Globus pallidus (tissue), 1 donor: ENCODE measurements around the gene CARMIL3.
"Not testable (repeated sequence)": the region's sequence is repeated elsewhere in the genome, so short reads cannot be mapped to it uniquely, and the experiment has no call there.

Experiments
- DNase-seq: peaks from one replicate; pipeline ENCODE4 v3.0.0-alpha.2; 2015; ENCODE audit warnings: low spot score

Gene CARMIL3

DNA sequence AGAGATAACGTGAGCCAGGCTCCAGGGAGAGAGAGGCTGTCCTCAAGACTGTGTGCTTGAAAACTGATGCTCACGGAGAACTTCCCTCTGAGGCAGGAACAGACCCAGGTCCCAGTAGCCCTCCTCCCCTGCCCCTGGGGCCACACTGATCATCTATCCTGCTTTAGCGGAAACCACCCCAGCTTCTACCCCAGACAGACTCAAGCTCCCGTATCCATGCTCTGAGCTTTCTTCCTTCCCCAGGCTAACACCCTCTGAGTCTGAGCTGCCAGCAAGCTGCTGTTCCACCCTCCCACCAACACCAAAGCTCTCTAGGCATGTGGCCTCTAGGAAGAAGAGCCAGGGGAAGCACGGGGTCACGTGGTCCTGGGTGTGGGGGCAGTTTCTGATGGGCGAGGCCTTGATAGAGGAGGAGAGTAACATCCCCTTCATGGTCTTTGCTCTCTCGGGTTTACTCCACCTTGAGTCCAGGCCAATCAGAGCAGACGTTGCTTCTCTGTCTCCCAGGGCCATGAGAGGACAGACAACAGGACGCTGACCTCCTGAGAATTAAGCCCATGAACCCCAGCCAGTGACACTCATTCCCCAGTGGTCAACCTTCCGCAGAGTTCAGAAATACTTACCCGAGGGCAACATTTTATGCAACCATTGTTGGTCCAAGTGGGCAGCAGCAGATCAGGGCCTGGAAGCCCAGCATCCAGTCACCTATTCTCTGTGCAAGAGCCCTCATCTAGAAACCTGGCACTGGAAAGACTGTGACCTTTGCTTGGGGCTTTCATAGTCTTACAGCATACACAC, 43.7 kb downstream of the CARMIL3 start:
- no peak for DNase-seq

GRCh38 chr14:24096545-24097181, 44.9 kb downstream of the CARMIL3 start:
- DNase-seq = no peak

GRCh38 chr14:24098229-24098926, 46.6 kb downstream of the CARMIL3 start:
- no peak for DNase-seq

DNA sequence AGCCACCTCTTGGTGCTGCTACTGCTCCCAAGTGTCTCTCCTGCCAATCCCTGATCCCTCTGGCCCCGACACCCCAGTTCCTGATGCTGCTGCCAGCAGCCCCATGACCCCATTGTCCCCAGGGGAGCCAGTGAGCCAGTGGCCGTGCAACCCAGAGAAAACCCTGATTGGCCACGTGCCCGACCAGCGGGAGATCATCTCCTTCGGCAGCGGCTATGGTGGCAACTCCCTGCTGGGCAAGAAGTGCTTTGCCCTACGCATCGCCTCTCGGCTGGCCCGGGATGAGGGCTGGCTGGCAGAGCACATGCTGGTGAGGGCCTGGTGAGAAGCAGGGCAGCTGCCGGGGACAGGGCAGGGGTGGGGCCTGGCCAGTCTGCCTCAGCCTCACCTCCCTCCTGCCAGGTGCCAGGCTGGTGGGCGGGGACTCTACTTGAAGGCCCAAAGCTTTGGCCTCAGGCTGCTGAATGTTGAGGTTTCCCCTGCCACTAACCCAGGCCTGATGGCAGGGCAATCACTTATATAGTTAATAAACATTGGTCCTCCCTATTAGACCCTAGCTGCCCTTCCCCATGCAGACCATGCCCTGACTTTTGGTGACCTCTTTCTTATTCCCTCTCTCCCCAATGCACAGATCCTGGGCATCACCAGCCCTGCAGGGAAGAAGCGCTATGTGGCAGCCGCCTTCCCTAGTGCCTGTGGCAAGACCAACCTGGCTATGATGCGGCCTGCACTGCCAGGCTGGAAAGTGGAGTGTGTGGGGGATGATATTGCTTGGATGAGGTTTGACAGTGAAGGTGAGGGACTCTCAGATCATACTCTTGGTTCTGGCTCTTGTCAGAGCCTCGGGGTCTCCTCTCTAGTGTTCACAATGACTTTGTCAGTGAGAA, 47.4 kb downstream of the CARMIL3 start:
- peak; percentile 43 for DNase-seq

DNA sequence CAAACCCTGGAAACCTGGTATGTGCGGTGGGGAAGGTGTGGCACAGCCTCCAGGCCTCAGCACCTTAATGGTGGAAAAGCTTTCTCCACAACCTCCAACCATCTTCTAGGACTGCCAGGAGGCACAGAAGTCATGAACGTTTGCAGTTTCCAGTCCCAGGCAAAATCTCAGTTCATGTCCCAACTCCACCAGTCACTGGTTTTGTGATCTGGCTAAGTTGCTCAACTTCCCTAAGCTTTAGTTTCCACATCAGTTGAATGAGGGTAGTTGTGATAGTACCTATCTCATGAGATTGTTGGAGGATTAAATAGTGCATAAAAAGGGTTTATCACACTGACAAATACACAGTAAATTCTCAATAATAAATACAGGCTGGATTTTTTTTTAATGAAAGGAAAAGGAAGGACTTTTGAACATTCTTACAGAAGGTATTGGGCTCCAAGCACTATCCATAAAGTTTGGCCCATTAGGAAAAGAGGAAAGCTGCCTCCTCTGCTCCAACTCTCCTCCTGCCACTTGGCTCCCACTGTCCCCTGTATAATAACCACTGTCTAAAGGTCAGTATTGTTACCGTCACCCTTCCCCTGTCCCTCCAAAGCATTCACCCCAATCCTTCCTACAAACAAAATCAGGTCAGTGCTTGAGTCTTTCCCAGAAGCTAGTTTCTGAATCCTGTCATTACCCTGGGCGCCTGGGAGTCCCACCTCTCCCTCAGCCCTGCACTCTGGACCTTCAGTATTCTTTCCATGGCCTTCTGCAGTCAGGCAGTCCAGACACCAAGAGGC, 48.6 kb downstream of the CARMIL3 start:
- DNase-seq = no peak

DNA sequence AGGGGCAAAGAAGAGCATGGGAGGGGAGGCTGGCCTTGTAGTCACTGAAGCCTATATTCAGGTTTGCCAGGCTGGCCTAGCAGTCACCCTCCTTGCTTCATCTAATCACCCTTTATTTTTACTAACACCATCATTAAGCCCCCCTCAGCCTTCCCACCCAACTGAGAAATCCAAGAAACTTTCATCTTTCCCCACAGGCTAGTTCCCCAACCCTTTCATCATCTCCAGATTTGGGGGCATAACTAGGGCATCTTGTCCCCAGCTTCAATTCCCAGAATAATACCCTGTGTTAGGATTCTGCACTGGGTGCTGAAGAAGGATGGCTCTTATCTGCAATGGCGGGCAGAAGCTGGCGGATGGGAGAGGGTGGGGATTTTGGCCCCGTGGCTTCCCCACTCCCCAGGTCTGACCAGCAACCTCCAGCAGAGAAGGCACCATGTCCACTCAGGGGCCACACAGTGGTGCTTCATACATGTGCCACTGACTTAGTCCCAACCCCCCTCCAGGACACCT, 49.2 kb downstream of the CARMIL3 start:
- DNase-seq = no peak

DNA sequence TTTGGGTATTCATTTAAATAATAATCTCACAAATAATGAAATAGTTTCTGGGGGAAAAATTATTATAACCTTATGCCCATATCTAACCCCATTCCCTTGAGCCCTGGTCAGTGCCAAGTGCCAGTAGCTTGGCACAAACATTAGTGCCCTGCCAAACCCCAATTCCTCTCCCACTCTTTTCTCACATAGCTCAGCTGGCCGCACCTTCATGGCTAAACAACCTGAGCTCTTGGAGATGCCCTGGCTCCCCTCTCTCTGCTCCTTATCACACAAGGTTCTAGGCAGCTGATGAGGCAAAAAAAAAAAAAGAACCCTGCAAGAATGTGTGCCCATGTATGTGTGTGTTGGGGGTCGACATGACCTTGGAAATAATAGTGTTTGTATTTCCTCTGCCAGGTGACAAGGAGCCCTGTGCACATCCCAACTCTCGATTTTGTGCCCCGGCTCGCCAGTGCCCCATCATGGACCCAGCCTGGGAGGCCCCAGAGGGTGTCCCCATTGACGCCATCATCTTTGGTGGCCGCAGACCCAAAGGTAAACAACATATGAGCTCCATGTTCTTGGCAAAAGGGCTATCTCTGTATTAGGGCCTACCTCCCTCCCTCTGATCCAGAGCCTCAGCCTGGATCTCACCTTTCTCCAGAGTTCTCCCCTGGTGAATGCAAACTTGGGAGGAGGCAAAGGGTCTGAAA, 50.7 kb downstream of the CARMIL3 start:
- no peak for DNase-seq

DNA sequence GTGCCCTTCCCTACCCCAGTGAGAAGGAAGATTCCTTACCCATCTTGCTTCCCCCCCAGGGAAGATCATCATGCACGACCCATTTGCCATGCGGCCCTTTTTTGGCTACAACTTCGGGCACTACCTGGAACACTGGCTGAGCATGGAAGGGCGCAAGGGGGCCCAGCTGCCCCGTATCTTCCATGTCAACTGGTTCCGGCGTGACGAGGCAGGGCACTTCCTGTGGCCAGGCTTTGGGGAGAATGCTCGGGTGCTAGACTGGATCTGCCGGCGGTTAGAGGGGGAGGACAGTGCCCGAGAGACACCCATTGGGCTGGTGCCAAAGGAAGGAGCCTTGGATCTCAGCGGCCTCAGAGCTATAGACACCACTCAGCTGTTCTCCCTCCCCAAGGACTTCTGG, 51.6 kb downstream of the CARMIL3 start:
- no peak for DNase-seq

GRCh38 chr14:24105609-24106239, 53.9 kb downstream of the CARMIL3 start:
- not testable (repeated sequence) for DNase-seq

DNA sequence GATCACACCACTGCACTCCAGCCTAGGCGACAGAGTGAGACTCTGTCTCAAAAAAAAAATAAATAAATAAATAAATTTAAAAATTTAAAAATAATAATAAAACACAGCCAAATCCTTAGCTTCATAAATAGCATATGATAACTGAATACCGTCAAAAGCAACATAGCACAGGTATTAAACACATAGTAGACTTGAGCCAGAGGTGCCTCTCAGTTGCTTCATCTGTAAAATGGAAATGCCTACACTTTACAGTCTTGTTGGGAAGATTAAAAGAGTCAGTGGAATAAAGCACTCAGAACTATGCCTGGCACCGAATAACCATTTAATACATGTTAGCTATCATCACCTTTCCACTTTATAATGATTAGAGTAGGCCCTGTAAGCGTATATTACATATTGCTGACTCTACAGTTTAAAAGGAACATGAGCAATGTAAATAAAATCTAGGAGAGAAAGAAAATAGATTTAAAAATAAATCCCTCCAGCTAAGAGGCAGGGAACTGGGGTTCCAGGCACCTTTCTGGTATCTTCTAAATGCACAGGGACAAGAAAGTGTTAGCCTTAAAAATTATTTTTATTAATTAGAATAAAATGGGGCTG, 55.0 kb downstream of the CARMIL3 start:
- DNase-seq = no peak

GRCh38 chr14:24108336-24108874, 56.6 kb downstream of the CARMIL3 start:
- no peak for DNase-seq

DNA sequence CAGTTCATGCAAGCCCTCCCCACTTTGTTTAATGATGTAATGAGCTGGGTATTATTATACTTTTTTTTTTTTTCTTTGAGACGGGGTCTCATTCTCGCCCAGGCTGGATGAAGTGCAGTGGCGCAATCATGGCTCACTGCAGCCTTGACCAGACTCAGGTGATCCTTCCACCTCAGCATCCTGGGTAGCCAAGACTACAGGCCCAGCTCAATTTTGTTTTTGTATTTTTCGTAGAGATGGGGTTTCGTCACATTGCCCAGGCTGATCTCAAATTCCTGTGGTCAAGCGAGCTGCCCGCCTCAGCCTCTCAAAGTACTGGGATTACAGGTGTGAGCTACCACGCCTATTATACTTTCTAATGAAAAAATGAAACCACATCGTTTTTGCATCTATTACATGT, 58.3 kb downstream of the CARMIL3 start:
- DNase-seq = no peak

DNA sequence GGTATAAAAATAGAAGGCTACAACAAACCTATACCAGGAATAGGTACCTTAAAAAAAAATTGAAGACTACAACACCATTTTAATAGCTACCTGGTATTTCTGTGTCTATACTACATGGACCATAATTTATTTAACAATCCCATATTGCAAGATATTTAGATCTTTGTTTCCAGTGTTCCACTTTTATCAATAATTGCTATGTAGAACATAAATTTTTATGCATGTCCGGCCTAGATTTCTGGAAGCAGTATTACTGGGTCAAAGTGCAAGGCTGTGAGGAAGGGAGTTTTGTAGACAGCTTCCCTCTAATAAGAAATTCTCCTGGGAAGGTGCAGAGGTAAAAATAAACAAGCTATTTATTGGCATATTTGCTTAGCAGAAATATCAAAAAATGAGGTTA, 58.7 kb downstream of the CARMIL3 start:
- no peak for DNase-seq

DNA sequence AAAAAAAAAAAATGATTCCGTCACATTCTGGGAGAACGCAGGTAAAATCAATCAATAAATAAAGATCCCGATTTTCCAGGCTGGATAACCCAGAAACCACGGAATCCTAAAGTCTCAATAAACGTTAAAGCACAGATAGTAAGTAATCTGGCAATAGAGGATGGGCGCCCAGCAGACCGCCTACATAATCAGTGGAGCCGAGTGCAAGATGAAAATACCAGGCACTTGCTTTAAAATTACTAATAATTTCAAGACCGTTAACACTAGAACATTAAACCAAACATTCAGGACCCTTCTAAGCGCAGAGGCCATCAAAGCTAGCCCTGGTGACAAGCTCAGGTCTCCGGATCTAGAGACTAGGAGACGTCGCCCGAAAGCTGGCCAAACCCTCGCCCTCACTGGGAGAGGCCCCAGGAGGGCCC, 61.6 kb downstream of the CARMIL3 start:
- no peak for DNase-seq

- DNase-seq = no peak
These were observed 62.2 kb downstream of the CARMIL3 start for GRCh38 chr14:24113801-24114531.

DNA sequence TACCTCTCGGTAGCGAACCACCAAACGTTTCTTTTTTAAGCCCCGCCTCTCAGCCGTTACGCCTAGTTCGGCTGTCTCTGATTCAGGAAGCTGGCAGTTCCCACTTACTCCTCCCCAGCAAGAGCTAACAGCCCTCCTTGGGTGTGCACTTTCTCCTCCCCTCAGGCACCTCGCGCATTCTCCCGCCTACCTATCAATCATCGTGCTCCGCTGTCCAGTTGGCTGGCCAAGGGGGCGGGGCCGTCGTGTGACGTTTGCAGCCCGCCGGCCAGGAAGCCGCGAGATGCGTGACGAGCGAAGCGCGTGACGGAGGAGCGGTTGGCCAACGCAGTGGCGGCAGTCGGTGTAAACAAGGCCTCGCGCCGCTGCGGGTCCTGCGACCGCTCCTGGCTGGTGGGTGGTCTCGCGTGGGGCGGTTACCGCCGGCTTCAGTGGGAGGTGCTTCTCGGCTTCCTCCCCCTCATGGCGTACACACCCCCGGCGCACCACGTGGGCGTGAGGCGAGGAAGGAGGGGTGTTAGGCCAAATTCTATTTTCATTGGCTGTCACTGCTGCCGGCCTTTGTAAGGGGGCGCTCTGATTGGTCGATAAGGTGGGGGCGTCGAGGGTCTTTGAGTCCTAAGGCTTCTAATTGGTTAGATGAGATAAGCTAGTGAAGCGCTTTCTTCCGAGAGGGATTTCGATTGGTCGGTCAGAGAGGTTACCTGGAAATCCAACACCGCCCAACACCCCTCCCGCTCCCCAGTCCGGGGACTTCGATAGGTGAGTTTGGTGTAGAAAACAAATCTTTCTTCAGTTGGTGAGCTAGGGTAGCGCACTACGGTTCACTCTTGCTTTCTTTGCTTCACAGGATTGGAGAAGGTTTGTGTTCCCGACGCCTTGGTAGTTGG, 63.0 kb downstream of the CARMIL3 start, which contains the start of the genes DCAF11 and NRL:
Gene DCAF11 (plus strand): TSS at position 246 of the 890 bp plus-strand sequence. CDS start 818 bp downstream, outside the sequence.
Gene NRL (minus strand): TSS at position 418 of the 890 bp plus-strand sequence. CDS start 32,101 bp downstream, outside the sequence.
- peak; percentile 100 for DNase-seq
